Measurements from ENCODE around the gene TRPM2.

- TF ChIP-seq RBBP5 (conservative IDR thresholded peaks at IDR 0.05) (no peak), ATF2 (IDR thresholded peaks at IDR 0.05; ENCODE audit: low read length) (no peak)
Observed at GRCh38 chr21:44443891-44444285, 90.5 kb downstream of the TRPM2 start.
